SK-MEL-5 (cell line): ENCODE data around the gene TBX6. TPM values are rescaled to one million over a fixed set of nuclear protein-coding genes. Genes with fewer than 3 reads are reported as not detected.
"Not testable (repeated sequence)": the region's sequence is repeated elsewhere in the genome, so short reads cannot be mapped to it uniquely, and the experiment has no call there.

Source experiments
- DNase-seq: peaks from one replicate; pipeline ENCODE4 v3.0.0-alpha.2; 2016; ENCODE audit warnings: low read depth, low spot score
- in situ Hi-C: cut with HindIII; loops from 2 replicates; pipeline ENCODE4 v1.10.0; 2016; ENCODE audit warnings: low sequenced_read_pairs, high pct_unique_total_duplicates, low pct_unique_long_range_greater_than_20kb
- total RNA-seq: library from RNA; depleted of rRNA; stranded (reverse); fragments of >200 nt; shearing (Covaris generic); gene quantifications from 2 replicates; pipeline ENCODE4 v1.2.3, GENCODE V29; 2014; rRNA removed

Gene TBX6
- total RNA-seq, 1 experiment from 2014 or later: 0.08 TPM

- in situ Hi-C loops: no loop called here
- no peak for DNase-seq
Observed at GRCh38 chr16:30060836-30061554, 30.7 kb downstream of the TBX6 start.

- no peak for DNase-seq
- in situ Hi-C loops: no loop called here
Observed at GRCh38 chr16:30060346-30060745, 31.4 kb downstream of the TBX6 start.

- DNase-seq: peak; percentile 60
- in situ Hi-C loops: no loop called here
Observed at GRCh38 chr16:30054959-30055553, 36.7 kb downstream of the TBX6 start.

- DNase-seq: no peak
- in situ Hi-C loops: no loop called here
Observed at GRCh38 chr16:30054451-30054850, 37.3 kb downstream of the TBX6 start.

- DNase-seq: no peak
- in situ Hi-C loops: no loop called here
Observed at GRCh38 chr16:30053376-30054015, 38.2 kb downstream of the TBX6 start.

- DNase-seq: peak; percentile 85
- in situ Hi-C loops: no loop called here
Observed at GRCh38 chr16:30052671-30053372, 38.9 kb downstream of the TBX6 start.

- DNase-seq: no peak
- in situ Hi-C loops: no loop called here
Observed at GRCh38 chr16:30051518-30051917, 40.2 kb downstream of the TBX6 start.

GRCh38 chr16:30049871-30050270 lies 41.9 kb downstream of the TBX6 start:
- no peak for DNase-seq
- in situ Hi-C loops: no loop called here

GRCh38 chr16:30046588-30046987 lies 45.1 kb downstream of the TBX6 start:
- in situ Hi-C loops: no loop called here
- no peak for DNase-seq

- no peak for DNase-seq
- in situ Hi-C loops: no loop called here
Observed at GRCh38 chr16:30046178-30046577, 45.5 kb downstream of the TBX6 start.

GRCh38 chr16:30041841-30042240 lies 49.9 kb downstream of the TBX6 start:
- peak; percentile 42 for DNase-seq
- in situ Hi-C loops: no loop called here

GRCh38 chr16:30040690-30041089 lies 51.0 kb downstream of the TBX6 start:
- in situ Hi-C loops: not testable (repeated sequence)

GRCh38 chr16:30040221-30040620 lies 51.5 kb downstream of the TBX6 start:
- no peak for DNase-seq
- in situ Hi-C loops: no loop called here

More at GRCh38 chr16:30040690-30041089, 51.0 kb downstream of the TBX6 start:
- not testable (repeated sequence) for DNase-seq

Other genes starting within 250 kb of the TBX6 start
- gene CDIPT, start 228.7 kb downstream of the TBX6 start, total RNA-seq: 74.1 and 82.6 TPM in 2 replicates
- gene SEZ6L2, start 192.4 kb downstream of the TBX6 start, total RNA-seq: 8.7 and 10.3 TPM in 2 replicates
- 3.4 and 3.7 TPM in 2 replicates for gene ASPHD1, start 191.4 kb downstream of the TBX6 start, total RNA-seq
- 9.1 and 11.0 TPM in 2 replicates for gene KCTD13, start 165.7 kb downstream of the TBX6 start, total RNA-seq
- 48.2 and 51.8 TPM in 2 replicates for gene TMEM219, start 129.8 kb downstream of the TBX6 start, total RNA-seq
- gene TAOK2, start 118.1 kb downstream of the TBX6 start, total RNA-seq: 28.6 and 30.3 TPM in 2 replicates
- 6.6 and 9.8 TPM in 2 replicates for gene HIRIP3, start 96.3 kb downstream of the TBX6 start, total RNA-seq
- 39.4 and 46.7 TPM in 2 replicates for gene INO80E, start 95.7 kb downstream of the TBX6 start, total RNA-seq
- 1.5 and 2.1 TPM in 2 replicates for gene DOC2A, start 80.9 kb downstream of the TBX6 start, total RNA-seq
- not detected in 2 replicates for gene C16orf92, start 68.7 kb downstream of the TBX6 start, total RNA-seq
- gene TLCD3B, start 60.7 kb downstream of the TBX6 start, total RNA-seq: not detected in 2 replicates
- 1,063 and 1,100 TPM in 2 replicates for gene ALDOA, start 26.2 kb downstream of the TBX6 start, total RNA-seq
- gene PPP4C, start 15.9 kb downstream of the TBX6 start, total RNA-seq: 70.7 and 79.1 TPM in 2 replicates
- 1.7 and 1.9 TPM in 2 replicates for gene YPEL3, start 4.3 kb upstream of the TBX6 start, total RNA-seq
- gene GDPD3, start 21.6 kb upstream of the TBX6 start, total RNA-seq: 0.34 TPM in 1 of 2 replicates, not detected in the other
- 20.4 and 22.0 TPM in 2 replicates for gene MAPK3, start 31.3 kb upstream of the TBX6 start, total RNA-seq
- 0.08 TPM in 1 of 2 replicates, not detected in the other for gene CORO1A, start 91.7 kb upstream of the TBX6 start, total RNA-seq
- gene BOLA2B, start 101.7 kb upstream of the TBX6 start, total RNA-seq: 24.0 and 30.6 TPM in 2 replicates
- gene SLX1A, start 102.0 kb upstream of the TBX6 start, total RNA-seq: 23.9 and 27.8 TPM in 2 replicates
- 1.4 and 3.6 TPM in 2 replicates for gene SULT1A3, start 107.3 kb upstream of the TBX6 start, total RNA-seq
- 0.90 and 0.95 TPM in 2 replicates for gene NPIPB13, start 156.6 kb upstream of the TBX6 start, total RNA-seq